ENCODE data around the gene CFDP1. TPM values are rescaled to one million over a fixed set of nuclear protein-coding genes. Genes with fewer than 3 reads are reported as not detected.

The CFDP1 gene
- total and polyA plus RNA-seq, 2 of the 13 experiments (the other 11 are each of a cell fraction or from before 2014, with no cell fraction given) = 78.6 to 153 TPM

GRCh38 chr16:75260851-75261589 lies 172.3 kb downstream of the CFDP1 start (continued):
- TF ChIP-seq CERS6 (CRISPR knock-in tag; IDR thresholded peaks at IDR 0.05) = no peak
- TF ChIP-seq RNF219 (CRISPR knock-in tag; IDR thresholded peaks at IDR 0.05) = no peak
- no peak for TF ChIP-seq ZNF567 (CRISPR knock-in tag; IDR thresholded peaks at IDR 0.05; ENCODE audit: borderline replicate concordance)
- TF ChIP-seq FOXP1 (IDR thresholded peaks at IDR 0.05) = no peak
- TF ChIP-seq FOXP1 (CRISPR knock-in tag; IDR thresholded peaks at IDR 0.05) = no peak
- no peak for TF ChIP-seq JARID2 (CRISPR knock-in tag; IDR thresholded peaks at IDR 0.05; ENCODE audit: insufficient replicate concordance)
- TF ChIP-seq ZNF674 (CRISPR knock-in tag; IDR thresholded peaks at IDR 0.05; ENCODE audit: low read depth) = no peak
- TF ChIP-seq ARNT2 (CRISPR knock-in tag; IDR thresholded peaks at IDR 0.05; ENCODE audit: low read depth) = no peak
- TF ChIP-seq ZXDC (CRISPR knock-in tag; IDR thresholded peaks at IDR 0.05) = no peak
- no peak for TF ChIP-seq CTCF (CRISPR knock-in tag; IDR thresholded peaks at IDR 0.05)
- TF ChIP-seq ARID2 (CRISPR knock-in tag; IDR thresholded peaks at IDR 0.05; ENCODE audit: borderline replicate concordance) = no peak
- no peak for TF ChIP-seq TGIF2 (CRISPR knock-in tag; IDR thresholded peaks at IDR 0.05)
- no peak for TF ChIP-seq ZNF451 (CRISPR knock-in tag; IDR thresholded peaks at IDR 0.05)
- no peak for TF ChIP-seq EHMT2 (IDR thresholded peaks at IDR 0.05; ENCODE audit: borderline replicate concordance, low read depth, low read length)
- peak; percentile 30; the same call in 1 of the 2 replicates for TF ChIP-seq TSC22D2 (CRISPR knock-in tag; IDR thresholded peaks at IDR 0.05; ENCODE audit: borderline replicate concordance)
- peak; percentile 31; the same call in 1 of the 2 replicates for TF ChIP-seq ARID5B (CRISPR knock-in tag; IDR thresholded peaks at IDR 0.05)
- TF ChIP-seq YEATS2 (CRISPR knock-in tag; IDR thresholded peaks at IDR 0.05; ENCODE audit: borderline replicate concordance) = no peak

Data from HepG2 (cell line).